ENCODE measurements around the gene COL8A2.

The COL8A2 gene

DNA sequence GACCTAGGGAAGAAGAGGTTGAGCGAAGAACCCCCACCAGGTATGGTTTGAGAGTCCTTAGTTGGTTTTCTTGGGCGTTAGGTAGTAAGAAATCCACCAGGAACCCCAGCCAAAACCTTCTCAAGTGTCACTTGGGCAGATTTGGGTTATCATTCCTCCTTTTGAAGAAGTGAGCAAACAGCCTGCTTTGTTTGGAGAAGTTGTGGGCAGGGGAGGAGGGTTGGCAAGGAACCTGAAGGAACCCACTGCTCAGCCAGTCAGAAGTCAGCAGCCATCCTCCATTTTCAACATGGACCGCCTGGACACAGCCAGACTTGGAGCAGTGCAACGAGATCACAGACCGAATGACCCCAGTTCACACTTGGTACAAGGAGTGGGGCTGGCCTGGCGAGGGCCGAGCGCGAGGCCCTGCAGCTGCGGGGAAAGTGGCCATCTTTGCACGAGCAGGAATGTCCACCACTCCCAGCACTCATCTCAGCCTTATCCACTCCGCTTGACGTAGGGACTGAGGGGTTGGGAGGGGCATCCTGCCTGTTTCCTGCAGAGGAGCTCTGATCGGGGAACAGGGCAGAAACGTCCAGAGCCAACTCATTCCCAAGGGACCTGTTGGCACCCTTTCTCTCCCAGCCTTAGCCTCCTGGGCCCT, 29.1 kb downstream of the COL8A2 start:
- Histone ChIP-seq H2AFZ (ENCODE audit: insufficient read depth, low read length, poor library complexity) (no peak overlapping the region), H2AK5ac (ENCODE audit: low read length) (no peak overlapping the region), H3K14ac (ENCODE audit: low read length) (no peak overlapping the region), H3K4me1 (ENCODE audit: control insufficient read depth in 1 of 2, insufficient read depth in 2 of 2, low read length in 2 of 2) (no peaks in the 10 kb centered on the region), H3K79me1 (ENCODE audit: low read length) (no peaks in the 10 kb centered on the region), H4K12ac (ENCODE audit: low read depth, low read length) (no peak overlapping the region), H4K8ac (ENCODE audit: low read depth, low read length) (no peak overlapping the region), H3K36me3 (ENCODE audit: control insufficient read depth in 1 of 2, insufficient read depth in 2 of 2, low read length in 2 of 2) (peaks cover 43 to 45% of the 10 kb centered on the region in 2 experiments), H3K9ac (ENCODE audit: low read length) (no peak overlapping the region), H3K9me3 (ENCODE audit: insufficient read depth, low read depth, low read length) (no peaks in the 10 kb centered on the region), H2BK5ac (ENCODE audit: low read depth, low read length, poor library complexity) (no peak overlapping the region), H3K27ac (ENCODE audit: low read depth, low read length) (no peak overlapping the region), H3K18ac (ENCODE audit: low read length) (no peak overlapping the region), H3K79me2 (ENCODE audit: control insufficient read depth, insufficient read depth, low read length, poor library complexity) (no peaks in the 10 kb centered on the region), H2BK12ac (ENCODE audit: low read length) (no peak overlapping the region), H3K4me2 (ENCODE audit: low read length) (no peak overlapping the region), H3K27me3 (ENCODE audit: insufficient read depth, low read length) (no peaks in the 10 kb centered on the region), H3K4ac (ENCODE audit: low read depth, low read length) (no peak overlapping the region), H2BK120ac (ENCODE audit: insufficient read depth, low read length, poor library complexity) (no peak overlapping the region), H3K23ac (ENCODE audit: low read length) (no peak overlapping the region), H3K4me3 (ENCODE audit: low read depth, low read length) (no peak overlapping the region), H4K91ac (ENCODE audit: low read depth, low read length) (no peak overlapping the region)
- no CpG with 5 or more reads among the region's 15 CpGs for WGBS (ENCODE audit: extremely low coverage, insufficient coverage, insufficient read length)
- DNase-seq: no peak

DNA sequence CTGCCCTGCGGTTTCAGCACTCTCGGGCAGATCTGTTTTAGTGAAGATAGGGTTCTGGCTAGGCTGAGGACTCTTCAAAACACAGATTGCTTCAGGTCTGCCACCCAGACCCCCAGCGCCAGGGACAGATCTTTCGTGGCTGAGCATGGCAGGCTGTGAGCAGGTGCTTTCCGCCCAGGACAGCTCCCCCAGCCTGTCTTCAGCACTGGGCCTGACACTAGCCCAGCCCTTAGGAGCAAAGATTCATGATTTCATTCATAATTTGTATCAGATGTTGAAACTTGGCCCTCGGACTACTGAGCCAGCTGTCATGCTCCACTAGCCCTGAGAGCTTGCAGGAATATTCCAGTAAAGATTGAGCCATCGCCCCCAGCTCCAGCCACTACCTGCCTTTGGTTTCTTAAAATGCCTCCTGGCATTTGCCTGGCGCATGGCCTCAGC, 30.4 kb downstream of the COL8A2 start:
- WGBS (ENCODE audit: extremely low coverage, insufficient coverage, insufficient read length): no CpG with 5 or more reads among the region's 8 CpGs
- Histone ChIP-seq H3K4me3 (ENCODE audit: low read depth, low read length) (no peak overlapping the region), H3K9ac (ENCODE audit: low read length) (no peak overlapping the region), H3K36me3 (ENCODE audit: control insufficient read depth in 1 of 2, insufficient read depth in 2 of 2, low read length in 2 of 2) (peaks cover 43 to 45% of the 10 kb centered on the region in 2 experiments), H4K91ac (ENCODE audit: low read depth, low read length) (no peak overlapping the region), H3K4me1 (ENCODE audit: control insufficient read depth in 1 of 2, insufficient read depth in 2 of 2, low read length in 2 of 2) (peaks cover under 1 to 1% of the 10 kb centered on the region in 2 experiments), H2BK5ac (ENCODE audit: low read depth, low read length, poor library complexity) (no peak overlapping the region), H3K27me3 (ENCODE audit: insufficient read depth, low read length) (no peaks in the 10 kb centered on the region), H2AK5ac (ENCODE audit: low read length) (no peak overlapping the region), H2BK120ac (ENCODE audit: insufficient read depth, low read length, poor library complexity) (no peak overlapping the region), H3K79me2 (ENCODE audit: control insufficient read depth, insufficient read depth, low read length, poor library complexity) (peaks cover under 1% of the 10 kb centered on the region), H3K4me2 (ENCODE audit: low read length) (no peak overlapping the region), H2BK12ac (ENCODE audit: low read length) (no peak overlapping the region), H3K9me3 (ENCODE audit: insufficient read depth, low read depth, low read length) (no peaks in the 10 kb centered on the region), H3K27ac (ENCODE audit: low read depth, low read length) (no peak overlapping the region), H2AFZ (ENCODE audit: insufficient read depth, low read length, poor library complexity) (no peak overlapping the region), H3K79me1 (ENCODE audit: low read length) (no peaks in the 10 kb centered on the region), H4K8ac (ENCODE audit: low read depth, low read length) (no peak overlapping the region), H4K12ac (ENCODE audit: low read depth, low read length) (no peak overlapping the region), H3K23ac (ENCODE audit: low read length) (no peak overlapping the region), H3K18ac (ENCODE audit: low read length) (no peak overlapping the region), H3K4ac (ENCODE audit: low read depth, low read length) (no peak overlapping the region), H3K14ac (ENCODE audit: low read length) (no peak overlapping the region)
- DNase-seq: no peak

DNA sequence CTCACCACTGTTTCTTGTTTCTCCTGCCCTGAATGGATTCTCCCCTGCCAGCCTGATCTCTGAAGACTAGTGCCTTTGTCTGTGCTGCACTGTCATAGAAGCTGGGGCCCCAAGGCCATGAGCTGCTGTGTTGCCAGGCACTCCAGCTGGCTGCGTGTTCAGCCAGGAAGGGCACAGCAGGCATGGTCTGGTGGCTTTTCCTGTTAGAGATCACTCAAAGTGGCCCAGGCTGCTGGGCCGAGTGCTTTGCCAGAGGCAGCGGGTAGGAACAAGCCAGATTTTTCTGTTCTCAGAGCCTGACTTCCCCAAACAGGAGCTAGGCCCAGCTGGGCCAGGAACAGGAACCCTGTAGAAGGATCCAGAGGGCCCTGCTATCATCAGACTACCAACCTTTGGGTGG, 31.1 kb downstream of the COL8A2 start:
- Histone ChIP-seq H3K27me3 (ENCODE audit: insufficient read depth, low read length) (no peaks in the 10 kb centered on the region), H3K9me3 (ENCODE audit: insufficient read depth, low read depth, low read length) (no peaks in the 10 kb centered on the region), H3K4me3 (ENCODE audit: low read depth, low read length) (no peak overlapping the region), H3K4me2 (ENCODE audit: low read length) (no peak overlapping the region), H3K9ac (ENCODE audit: low read length) (no peak overlapping the region), H3K4me1 (ENCODE audit: control insufficient read depth in 1 of 2, insufficient read depth in 2 of 2, low read length in 2 of 2) (peaks cover 4 to 5% of the 10 kb centered on the region in 2 experiments), H3K14ac (ENCODE audit: low read length) (no peak overlapping the region), H3K23ac (ENCODE audit: low read length) (no peak overlapping the region), H2BK12ac (ENCODE audit: low read length) (no peak overlapping the region), H4K12ac (ENCODE audit: low read depth, low read length) (no peak overlapping the region), H2AFZ (ENCODE audit: insufficient read depth, low read length, poor library complexity) (no peak overlapping the region), H2AK5ac (ENCODE audit: low read length) (no peak overlapping the region), H4K91ac (ENCODE audit: low read depth, low read length) (no peak overlapping the region), H3K4ac (ENCODE audit: low read depth, low read length) (no peak overlapping the region), H3K36me3 (ENCODE audit: control insufficient read depth in 1 of 2, insufficient read depth in 2 of 2, low read length in 2 of 2) (peaks cover 43 to 45% of the 10 kb centered on the region in 2 experiments), H2BK120ac (ENCODE audit: insufficient read depth, low read length, poor library complexity) (no peak overlapping the region), H3K79me2 (ENCODE audit: control insufficient read depth, insufficient read depth, low read length, poor library complexity) (peaks cover 6% of the 10 kb centered on the region), H3K79me1 (ENCODE audit: low read length) (peaks cover 2% of the 10 kb centered on the region), H2BK5ac (ENCODE audit: low read depth, low read length, poor library complexity) (no peak overlapping the region), H3K27ac (ENCODE audit: low read depth, low read length) (no peak overlapping the region), H3K18ac (ENCODE audit: low read length) (no peak overlapping the region), H4K8ac (ENCODE audit: low read depth, low read length) (no peak overlapping the region)
- DNase-seq: no peak
- no CpG with 5 or more reads among the region's 3 CpGs for WGBS (ENCODE audit: extremely low coverage, insufficient coverage, insufficient read length)

DNA sequence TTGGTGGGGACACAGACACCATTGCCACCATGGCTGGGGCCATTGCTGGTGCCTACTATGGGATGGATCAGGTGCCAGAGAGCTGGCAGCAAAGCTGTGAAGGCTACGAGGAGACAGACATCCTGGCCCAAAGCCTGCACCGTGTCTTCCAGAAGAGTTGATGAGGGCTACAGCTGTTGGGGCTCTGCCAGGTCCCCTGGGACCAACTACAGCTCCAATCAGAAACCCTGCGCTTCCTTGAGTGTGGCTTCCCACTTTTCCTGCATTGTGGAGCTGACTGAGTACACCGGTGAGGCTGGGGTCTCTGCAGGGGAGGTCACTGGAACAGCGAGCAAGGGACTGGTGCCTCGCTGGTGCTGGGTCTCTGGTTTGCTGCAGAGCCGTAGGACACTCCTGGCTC, 31.8 kb downstream of the COL8A2 start:
- Histone ChIP-seq H3K27me3 (ENCODE audit: insufficient read depth, low read length) (no peaks in the 10 kb centered on the region), H4K8ac (ENCODE audit: low read depth, low read length) (no peak overlapping the region), H2BK5ac (ENCODE audit: low read depth, low read length, poor library complexity) (no peak overlapping the region), H2AK5ac (ENCODE audit: low read length) (no peak overlapping the region), H3K36me3 (ENCODE audit: control insufficient read depth in 1 of 2, insufficient read depth in 2 of 2, low read length in 2 of 2) (peaks cover 43 to 45% of the 10 kb centered on the region in 2 experiments), H3K9ac (ENCODE audit: low read length) (no peak overlapping the region), H4K12ac (ENCODE audit: low read depth, low read length) (no peak overlapping the region), H3K4me3 (ENCODE audit: low read depth, low read length) (no peak overlapping the region), H3K9me3 (ENCODE audit: insufficient read depth, low read depth, low read length) (no peaks in the 10 kb centered on the region), H3K23ac (ENCODE audit: low read length) (no peak overlapping the region), H3K18ac (ENCODE audit: low read length) (no peak overlapping the region), H2BK120ac (ENCODE audit: insufficient read depth, low read length, poor library complexity) (no peak overlapping the region), H3K14ac (ENCODE audit: low read length) (no peak overlapping the region), H4K91ac (ENCODE audit: low read depth, low read length) (no peak overlapping the region), H3K27ac (ENCODE audit: low read depth, low read length) (no peak overlapping the region), H3K79me2 (ENCODE audit: control insufficient read depth, insufficient read depth, low read length, poor library complexity) (peaks cover 8% of the 10 kb centered on the region), H3K4me2 (ENCODE audit: low read length) (no peak overlapping the region), H3K4ac (ENCODE audit: low read depth, low read length) (no peak overlapping the region), H3K4me1 (ENCODE audit: control insufficient read depth in 1 of 2, insufficient read depth in 2 of 2, low read length in 2 of 2) (peaks cover 4 to 8% of the 10 kb centered on the region in 2 experiments), H2BK12ac (ENCODE audit: low read length) (no peak overlapping the region), H3K79me1 (ENCODE audit: low read length) (peaks cover 4% of the 10 kb centered on the region), H2AFZ (ENCODE audit: insufficient read depth, low read length, poor library complexity) (no peak overlapping the region)
- no peak for DNase-seq
- no CpG with 5 or more reads among the region's 7 CpGs for WGBS (ENCODE audit: extremely low coverage, insufficient coverage, insufficient read length)
